Smooth muscle cell (in vitro differentiated cells): Measurements from ENCODE around the gene CELF4. TPM values are rescaled to one million over a fixed set of nuclear protein-coding genes. Genes with fewer than 3 reads are reported as not detected.

Source experiments
- DNase-seq: peaks from one replicate; lab custom pipeline; 2025; ENCODE audit not compliant: unreplicated experiment; lab: John Stamatoyannopoulos, UW
- H2AFZ ChIP-seq: fragments of 200-600 bp; sonication (generic); 2 replicates; pipeline ENCODE4 v1.6.0; 2016; ENCODE audit warnings: antibody characterized with exemption, low read depth, mild to moderate bottlenecking
- H3F3A ChIP-seq: fragments of 200-600 bp; sonication (generic); 2 replicates; pipeline ENCODE4 v1.6.0; 2017; ENCODE audit warnings: antibody characterized with exemption, low read depth
- H3K27ac ChIP-seq: fragments of 200-600 bp; sonication (generic); 2 replicates; pipeline ENCODE4 v1.5.1; 2016; ENCODE audit warnings: low read depth, mild to moderate bottlenecking
- H3K27me3 ChIP-seq: fragments of 200-600 bp; sonication (generic); 2 replicates; pipeline ENCODE4 v1.6.1; 2016; ENCODE audit warnings: low read depth, mild to moderate bottlenecking
- H3K36me3 ChIP-seq: fragments of 200-600 bp; sonication (generic); 2 replicates; pipeline ENCODE4 v1.5.1; 2016; ENCODE audit warnings: low read depth
- H3K4me1 ChIP-seq: fragments of 200-600 bp; sonication (generic); 2 replicates; pipeline ENCODE4 v1.5.1; 2016; ENCODE audit warnings: low read depth
- H3K4me2 ChIP-seq: fragments of 200-600 bp; sonication (generic); 2 replicates; pipeline ENCODE4 v1.6.0; 2016; ENCODE audit warnings: mild to moderate bottlenecking
- H3K4me3 ChIP-seq: fragments of 200-600 bp; sonication (generic); 2 replicates; pipeline ENCODE4 v1.5.1; 2016; ENCODE audit warnings: mild to moderate bottlenecking
- H3K79me2 ChIP-seq: fragments of 200-600 bp; sonication (generic); 2 replicates; pipeline ENCODE4 v1.6.0; 2016; ENCODE audit warnings: low read depth, mild to moderate bottlenecking
- H3K9ac ChIP-seq: fragments of 200-600 bp; sonication (generic); 2 replicates; pipeline ENCODE4 v1.6.0; 2016; ENCODE audit warnings: low read depth
- H3K9me3 ChIP-seq: fragments of 200-600 bp; sonication (generic); replicated peaks from 2 replicates; pipeline ENCODE4 v1.5.1; 2016; ENCODE audit warnings: low read depth
- H4K20me1 ChIP-seq: fragments of 200-600 bp; sonication (generic); 2 replicates; pipeline ENCODE4 v1.6.0; 2016; ENCODE audit warnings: low read depth
- WGBS: methylation state at CpG from one replicate; pipeline ENCODE4 v1.1.7; 2016; ENCODE audit warnings: low lambda C conversion rate; 5-methylcytosine and 5-hydroxymethylcytosine counted together
- polyA plus RNA-seq: library from polyadenylated mRNA; unstranded; fragments of >200 nt; fragmentation: Nextera tagmentation; extraction: Ambion mirVana; gene quantifications from 2 replicates; pipeline ENCODE4 v1.2.1, GENCODE V29; 2016
- total RNA-seq: library from RNA; depleted of rRNA; stranded (reverse); fragments of >200 nt; gene quantifications from 2 replicates; pipeline ENCODE4 v1.2.3, GENCODE V29; 2014
- TF ChIP-seq, protein P1 (sequence below): fragments of 200-600 bp; sonication (generic); IDR thresholded peaks from 2 replicates; pipeline ENCODE4 v1.5.1; 2017; ENCODE audit warnings: borderline replicate concordance, mild to moderate bottlenecking, antibody characterized with exemption; ENCODE audit not compliant: insufficient read depth, poor library complexity, severe bottlenecking

CELF4 gene
- total and polyA plus RNA-seq, 2 experiments from 2014 or later: 0.40 TPM; not detected in 1

DNA sequence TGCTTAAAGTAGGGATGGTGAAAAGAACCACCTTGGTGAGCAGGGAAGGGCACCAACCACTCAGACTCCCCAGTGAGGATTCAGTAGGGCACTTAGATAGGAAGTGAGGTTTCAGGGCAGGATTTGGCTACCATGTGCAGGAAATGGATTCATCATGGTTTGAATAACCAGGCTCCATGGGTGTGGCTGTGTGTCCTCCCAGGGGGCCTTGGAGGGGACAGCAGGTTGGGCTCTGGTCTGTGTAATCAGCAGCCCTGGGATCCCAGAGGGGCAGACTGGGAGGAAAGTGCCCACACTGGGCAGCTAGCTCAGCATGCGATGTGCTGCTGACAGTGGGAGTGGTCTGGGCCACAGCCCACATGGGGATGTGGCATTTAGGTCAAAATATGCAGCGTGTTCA lies 224.6 kb downstream of the CELF4 start:
- TF ChIP-seq, protein P1, sequence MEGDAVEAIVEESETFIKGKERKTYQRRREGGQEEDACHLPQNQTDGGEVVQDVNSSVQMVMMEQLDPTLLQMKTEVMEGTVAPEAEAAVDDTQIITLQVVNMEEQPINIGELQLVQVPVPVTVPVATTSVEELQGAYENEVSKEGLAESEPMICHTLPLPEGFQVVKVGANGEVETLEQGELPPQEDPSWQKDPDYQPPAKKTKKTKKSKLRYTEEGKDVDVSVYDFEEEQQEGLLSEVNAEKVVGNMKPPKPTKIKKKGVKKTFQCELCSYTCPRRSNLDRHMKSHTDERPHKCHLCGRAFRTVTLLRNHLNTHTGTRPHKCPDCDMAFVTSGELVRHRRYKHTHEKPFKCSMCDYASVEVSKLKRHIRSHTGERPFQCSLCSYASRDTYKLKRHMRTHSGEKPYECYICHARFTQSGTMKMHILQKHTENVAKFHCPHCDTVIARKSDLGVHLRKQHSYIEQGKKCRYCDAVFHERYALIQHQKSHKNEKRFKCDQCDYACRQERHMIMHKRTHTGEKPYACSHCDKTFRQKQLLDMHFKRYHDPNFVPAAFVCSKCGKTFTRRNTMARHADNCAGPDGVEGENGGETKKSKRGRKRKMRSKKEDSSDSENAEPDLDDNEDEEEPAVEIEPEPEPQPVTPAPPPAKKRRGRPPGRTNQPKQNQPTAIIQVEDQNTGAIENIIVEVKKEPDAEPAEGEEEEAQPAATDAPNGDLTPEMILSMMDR: no peak
- Histone ChIP-seq H3K36me3 (no peaks in the 10 kb centered on the region), H3K4me1 (no peaks in the 10 kb centered on the region), H3K9ac (no peak overlapping the region), H4K20me1 (no peaks in the 10 kb centered on the region), H3K4me3 (no peak overlapping the region), H3K79me2 (no peaks in the 10 kb centered on the region), H3K27ac (no peak overlapping the region), H3K27me3 (peaks cover 25% of the 10 kb centered on the region), H3K9me3 (no peaks in the 10 kb centered on the region), H3K4me2 (no peak overlapping the region), H3F3A (no peaks in the 10 kb centered on the region), H2AFZ (no peak overlapping the region)
- 81% methylated on average over 2 of the region's 2 CpGs for WGBS
- no peak for DNase-seq

DNA sequence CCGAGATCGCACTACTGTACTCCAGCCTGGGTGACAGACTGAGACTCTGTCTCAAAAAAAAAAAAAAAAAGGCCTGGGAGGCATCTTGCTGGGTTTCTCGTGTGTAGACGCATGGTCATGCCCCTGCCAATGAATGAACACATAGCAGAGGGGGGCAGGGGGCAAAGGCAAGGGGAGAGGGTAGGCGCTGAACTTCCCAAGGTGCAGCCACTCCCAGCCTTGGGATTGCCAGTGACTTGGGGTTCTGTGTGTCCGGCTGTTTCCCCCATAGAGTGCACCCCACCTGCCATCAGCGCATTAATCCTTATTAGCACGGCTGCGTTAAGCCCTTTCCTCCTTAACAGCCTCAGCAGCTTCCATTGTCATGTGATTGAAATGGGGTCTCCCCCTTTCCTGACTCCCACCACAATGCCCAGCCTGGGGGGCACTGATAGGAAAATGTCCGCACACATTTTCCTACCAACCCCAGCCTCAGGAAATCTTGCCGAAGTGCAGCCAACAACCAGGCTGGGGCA lies 225.8 kb downstream of the CELF4 start:
- H3K4me2 ChIP-seq: no peak overlapping the region
- no peak overlapping the region for H2AFZ ChIP-seq
- no peaks in the 10 kb centered on the region for H4K20me1 ChIP-seq
- H3K27ac ChIP-seq: no peak overlapping the region
- TF ChIP-seq, protein P1: no peak
- H3K4me3 ChIP-seq: no peak overlapping the region
- no peak for DNase-seq
- no peaks in the 10 kb centered on the region for H3F3A ChIP-seq
- H3K27me3 ChIP-seq: peaks cover 14% of the 10 kb centered on the region
- peaks cover 5% of the 10 kb centered on the region for H3K4me1 ChIP-seq
- H3K36me3 ChIP-seq: no peaks in the 10 kb centered on the region
- H3K79me2 ChIP-seq: no peaks in the 10 kb centered on the region
- 89% methylated on average over 11 of the region's 11 CpGs for WGBS
- H3K9ac ChIP-seq: no peak overlapping the region
- H3K9me3 ChIP-seq: no peaks in the 10 kb centered on the region

DNA sequence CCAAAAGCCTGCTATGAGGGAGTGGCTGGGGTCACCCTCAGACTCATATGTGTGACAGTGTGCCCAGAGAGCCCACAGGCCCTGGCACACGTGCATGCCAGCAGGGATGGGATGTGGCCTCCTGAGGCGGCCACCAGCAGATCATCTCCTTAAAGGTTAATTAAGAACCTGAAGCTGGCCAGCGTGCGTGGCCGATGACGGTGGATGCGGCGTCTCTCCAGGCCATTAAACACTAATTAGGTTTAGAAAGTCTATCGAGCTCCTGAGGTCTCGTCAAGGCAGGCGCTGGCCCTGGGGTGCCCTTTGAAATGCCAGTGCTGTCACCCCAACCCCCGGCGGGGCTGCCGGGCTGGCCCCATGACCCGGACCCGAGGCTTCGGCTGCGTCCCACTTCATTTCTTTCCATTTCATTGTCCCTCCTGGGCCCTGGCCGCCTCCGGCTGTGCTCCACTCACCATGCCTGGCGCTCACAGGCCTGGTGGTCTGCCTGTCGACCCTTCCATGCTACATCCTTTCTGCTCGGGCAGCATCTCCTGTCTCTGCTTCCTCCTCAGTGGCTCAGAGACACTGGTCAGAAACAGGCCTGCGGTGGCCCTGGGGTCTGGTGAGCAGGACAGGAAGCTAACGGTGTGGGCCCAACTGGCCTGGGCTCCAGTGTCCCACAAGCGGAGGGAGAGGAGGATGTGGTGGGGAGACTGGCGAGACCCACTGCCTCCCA lies 228.9 kb downstream of the CELF4 start:
- no peak for DNase-seq
- H2AFZ ChIP-seq: no peak overlapping the region

More for the DNA sequence above, 228.9 kb downstream of the CELF4 start:
- Histone ChIP-seq H3K4me2 (no peak overlapping the region), H3F3A (no peaks in the 10 kb centered on the region), H3K4me3 (no peak overlapping the region), H3K27ac (no peak overlapping the region), H3K9ac (no peak overlapping the region), H3K79me2 (no peaks in the 10 kb centered on the region), H4K20me1 (no peaks in the 10 kb centered on the region), H3K9me3 (no peaks in the 10 kb centered on the region), H3K4me1 (peaks cover 10% of the 10 kb centered on the region), H3K27me3 (no peaks in the 10 kb centered on the region), H3K36me3 (no peaks in the 10 kb centered on the region)
- TF ChIP-seq, protein P1: no peak
- WGBS: 92% methylated on average over 26 of the region's 27 CpGs
